Right renal cortex interstitium (tissue), 3 donors: ENCODE results near the gene E4F1. TPM values are rescaled to one million over a fixed set of nuclear protein-coding genes. Genes with fewer than 3 reads are reported as not detected.

Source experiments
- polyA plus RNA-seq, 3 donors: library from polyadenylated mRNA; unstranded; fragments of 120-200 nt; gene quantifications; one replicate each; pipeline ENCODE4 v1.2.1, GENCODE V29; 2013; ENCODE audit not compliant: insufficient read length in 3 of 3

E4F1 gene
- polyA plus RNA-seq, 3 donors: 13.2 to 14.3 (median 13.6) TPM

Other genes with a start within 250 kb of the E4F1 start
- under 1 TPM; 0.37 to 0.79 (median 0.60) TPM for gene NOXO1, start 242.1 kb upstream of the E4F1 start, polyA plus RNA-seq
- gene GFER, start 239.4 kb upstream of the E4F1 start, polyA plus RNA-seq: 10 to 100 TPM; 20.5 to 22.0 (median 21.1) TPM
- 1 to 10 TPM; 1.3 to 1.9 (median 1.4) TPM for gene SYNGR3, start 233.6 kb upstream of the E4F1 start, polyA plus RNA-seq
- 10 to 100 TPM; 14.2 to 16.4 (median 15.4) TPM for gene ZNF598, start 213.8 kb upstream of the E4F1 start, polyA plus RNA-seq
- gene NPW, start 203.8 kb upstream of the E4F1 start, polyA plus RNA-seq: 1 to 10 TPM; 1.7 to 6.0 (median 3.9) TPM
- 100 to 1,000 TPM in 1 of 3 donors, 10 to 100 TPM in 2; 82.6 to 106 (median 88.6) TPM for gene NHERF2, start 196.7 kb upstream of the E4F1 start, polyA plus RNA-seq
- gene NTHL1, start 175.8 kb upstream of the E4F1 start, polyA plus RNA-seq: 10 to 100 TPM; 15.4 to 17.7 (median 16.9) TPM
- 100 to 1,000 TPM in 2 of 3 donors, 10 to 100 TPM in 1; 98.9 to 117 (median 108) TPM for gene TSC2, start 175.6 kb upstream of the E4F1 start, polyA plus RNA-seq
- gene PKD1, start 87.7 kb upstream of the E4F1 start, polyA plus RNA-seq: 10 to 100 TPM; 53.0 to 59.6 (median 54.5) TPM
- gene RAB26, start 75.0 kb upstream of the E4F1 start, polyA plus RNA-seq: 1 to 10 TPM; 2.7 to 3.1 (median 3.0) TPM
- gene TRAF7, start 67.8 kb upstream of the E4F1 start, polyA plus RNA-seq: 10 to 100 TPM; 51.4 to 60.4 (median 60.3) TPM
- gene CASKIN1, start 27.0 kb upstream of the E4F1 start, polyA plus RNA-seq: 1 to 10 TPM in 2 of 3 donors, under 1 TPM in 1; 0.92 to 1.4 (median 1.4) TPM
- gene MLST8, start 18.1 kb upstream of the E4F1 start, polyA plus RNA-seq: 10 to 100 TPM; 41.3 to 48.7 (median 43.8) TPM
- 1 to 10 TPM; 3.0 to 4.1 (median 3.0) TPM for gene BRICD5, start 12.7 kb upstream of the E4F1 start, polyA plus RNA-seq
- gene PGP, start 8.8 kb upstream of the E4F1 start, polyA plus RNA-seq: 10 to 100 TPM; 10.1 to 14.5 (median 12.9) TPM
- gene DNASE1L2, start 12.9 kb downstream of the E4F1 start, polyA plus RNA-seq: under 1 TPM; 0.68 to 0.74 (median 0.74) TPM
- 10 to 100 TPM; 58.4 to 64.1 (median 58.7) TPM for gene ECI1, start 28.0 kb downstream of the E4F1 start, polyA plus RNA-seq
- 100 to 1,000 TPM; 176 to 191 (median 186) TPM for gene RNPS1, start 44.5 kb downstream of the E4F1 start, polyA plus RNA-seq
- gene ABCA3, start 117.1 kb downstream of the E4F1 start, polyA plus RNA-seq: 1 to 10 TPM; 4.3 to 5.5 (median 5.4) TPM
- 10 to 100 TPM in 1 of 3 donors, 1 to 10 TPM in 2; 9.8 to 10.3 (median 9.9) TPM for gene CCNF, start 205.9 kb downstream of the E4F1 start, polyA plus RNA-seq
- 1 to 10 TPM; 7.9 to 9.3 (median 9.0) TPM for gene TEDC2, start 236.5 kb downstream of the E4F1 start, polyA plus RNA-seq
- 1 to 10 TPM; 1.7 to 2.5 (median 2.4) TPM for gene NTN3, start 247.7 kb downstream of the E4F1 start, polyA plus RNA-seq